Kidney (tissue), 14 donors: ENCODE results near the gene EIF1AD. TPM values are rescaled to one million over a fixed set of nuclear protein-coding genes. Genes with fewer than 3 reads are reported as not detected.

Experiments used
- DNase-seq, 5 donors: peaks; one replicate each; pipeline ENCODE4 v3.0.0-alpha.2; 2013 to 2020
- FAIRE-seq: peaks from 2 replicates; lab custom pipeline; 2012; peaks lifted over from hg19 to GRCh38; lab: Jason Lieb, UNC
- H3K27ac ChIP-seq, 2 donors: one replicate each; pipeline ENCODE4 v1.7.0; 2013; ENCODE audit warnings: low read depth in 2 of 2, low read length in 2 of 2, inconsistent platforms in 1 of 2
- H3K27me3 ChIP-seq: one replicate; pipeline ENCODE4 v1.7.1; 2013; ENCODE audit warnings: low read length, inconsistent platforms; ENCODE audit not compliant: control insufficient read depth, insufficient read depth
- H3K36me3 ChIP-seq, 3 donors: one replicate each; pipeline versions ENCODE4 v1.7.0 to v1.7.1; 2013; ENCODE audit warnings: low read length in 3 of 3, control low read depth in 1 of 3, inconsistent platforms in 1 of 3; ENCODE audit not compliant: insufficient read depth in 3 of 3, control insufficient read depth in 2 of 3
- H3K4me1 ChIP-seq, 3 donors: one replicate each; pipeline versions ENCODE4 v1.7.0 to v1.7.1; 2013; ENCODE audit warnings: low read length in 3 of 3, inconsistent platforms in 1 of 3, low read depth in 1 of 3; ENCODE audit not compliant: control insufficient read depth in 2 of 3, insufficient read depth in 2 of 3
- H3K4me3 ChIP-seq, 3 donors: one replicate each; pipeline versions ENCODE4 v1.7.0 to v1.8.1; 2013; ENCODE audit warnings: low read length in 3 of 3, control low read depth in 1 of 3, inconsistent platforms in 1 of 3
- H3K9ac ChIP-seq, 3 donors: one replicate each; pipeline versions ENCODE4 v1.7.0 to v1.7.1; 2013; ENCODE audit warnings: low read length in 3 of 3, control low read depth in 1 of 3, inconsistent platforms in 1 of 3
- H3K9me3 ChIP-seq, 3 donors: one replicate each; pipeline versions ENCODE4 v1.7.0 to v1.7.1; 2013; ENCODE audit warnings: low read length in 3 of 3, control low read depth in 1 of 3, inconsistent platforms in 1 of 3; ENCODE audit not compliant: control insufficient read depth in 2 of 3, insufficient read depth in 1 of 3
- CTCF ChIP-seq: IDR thresholded peaks from 3 replicates; pipeline ENCODE4 v1.5.1; 2012; ENCODE audit warnings: mild to moderate bottlenecking, moderate library complexity, borderline replicate concordance; ENCODE audit not compliant: insufficient read depth; ENCODE audit errors: extremely low read depth
- intact Hi-C: fragments of 100-400 bp; cut with DNase I; formaldehyde crosslinking; loops from one replicate; pipeline ENCODE4 v1.11.1; 2022
- polyA plus RNA-seq: library from polyadenylated mRNA; stranded (reverse); fragments of 350-450 nt; fragmentation: Illumina TruSeq; extraction: RNeasy Lipid Tissue Mini Kit (QIAGEN cat#74804); gene quantifications from one replicate; pipeline ENCODE4 v1.2.3, GENCODE V29; 2014; ENCODE audit warnings: low read depth, low replicate concordance; ENCODE audit not compliant: insufficient read depth
- total RNA-seq: library from RNA; stranded (reverse); fragmentation: NEBNext Ultra II Directional; extraction: Animal tissue kit (Norgen Biotek cat#: 25700); gene quantifications from one replicate; pipeline ENCODE4 v1.2.1, GENCODE V29; 2021
- donor health status: control.
- donor health status: control.
- donor health status: control.
- donor health status: control.
- donor health status: control.
- donor health status: DM: yes; HTN: yes; CAD: no.
- donor health status: Normal renal cell carcinoma (clear cell type).

Gene EIF1AD
- total and polyA plus RNA-seq, 2 donors from 2014 or later: 17.7 to 37.5 TPM

- H3K9me3 ChIP-seq: no peaks in the 10 kb centered on the region
- intact Hi-C loops: no loop called here
These were observed 14.8 kb upstream of the EIF1AD start for GRCh38 chr11:66016793-66017177.

GRCh38 chr11:66015936-66016792 is 14.2 kb upstream of the EIF1AD start:
- Histone ChIP-seq H3K9me3 (no peaks in the 10 kb centered on the region), H3K27ac (no peak overlapping the region), H3K9ac (no peak overlapping the region), H3K27me3 (peaks cover 7% of the 10 kb centered on the region), H3K4me3 (no peak overlapping the region), H3K4me1 (peaks cover 0 to 3% (median 0%) of the 10 kb centered on the region in 3 donors), H3K36me3 (no peaks in the 10 kb centered on the region)
- TF ChIP-seq CTCF: no peak
- DNase-seq: peak in 1 of 5 donors; percentile 59
- FAIRE-seq: no peak
- intact Hi-C loops: no loop called here

More at GRCh38 chr11:66016793-66017177, 14.8 kb upstream of the EIF1AD start:
- Histone ChIP-seq H3K4me3 (no peak overlapping the region), H3K4me1 (peaks cover 0 to 3% (median 0%) of the 10 kb centered on the region in 3 donors), H3K9ac (no peak overlapping the region), H3K27ac (no peak overlapping the region), H3K36me3 (no peaks in the 10 kb centered on the region), H3K27me3 (peaks cover 3% of the 10 kb centered on the region)
- no peak for TF ChIP-seq CTCF
- FAIRE-seq (no peak), DNase-seq (peak in 1 of 5 donors; percentile 58)

- no peak for TF ChIP-seq CTCF
- Histone ChIP-seq H3K27ac (no peak overlapping the region), H3K9ac (no peak overlapping the region), H3K9me3 (no peaks in the 10 kb centered on the region), H3K4me3 (no peak overlapping the region), H3K36me3 (no peaks in the 10 kb centered on the region), H3K27me3 (peaks cover 9% of the 10 kb centered on the region), H3K4me1 (peaks cover 0 to 3% (median 0%) of the 10 kb centered on the region in 3 donors)
- peak in 1 of 5 donors; percentile 81 for DNase-seq
- no peak for FAIRE-seq
- intact Hi-C loops: no loop called here
These were observed 13.5 kb upstream of the EIF1AD start for GRCh38 chr11:66015454-66015881.
